Peyer's patch (tissue), 4 donors: ENCODE measurements around the gene TMEM256.

Experiments used
- POLR2A ChIP-seq, 2 donors: fragments of 450-650 bp; IDR thresholded peaks; one replicate each; pipeline ENCODE4 v1.5.1; 2017; ENCODE audit warnings: antibody characterized with exemption in 2 of 2, mild to moderate bottlenecking in 2 of 2, moderate library complexity in 2 of 2
- TF ChIP-seq, protein P1 (sequence below), 6 experiments: fragments of 450-650 bp in 4 of 6; fragments of 200-600 bp in 2 of 6; sonication (generic) in 1 of 6; IDR thresholded peaks; one replicate each; pipeline ENCODE4 v1.5.1; 2017 to 2019; ENCODE audit warnings: antibody characterized with exemption in 6 of 6, mild to moderate bottlenecking in 3 of 6, moderate library complexity in 1 of 6

DNA sequence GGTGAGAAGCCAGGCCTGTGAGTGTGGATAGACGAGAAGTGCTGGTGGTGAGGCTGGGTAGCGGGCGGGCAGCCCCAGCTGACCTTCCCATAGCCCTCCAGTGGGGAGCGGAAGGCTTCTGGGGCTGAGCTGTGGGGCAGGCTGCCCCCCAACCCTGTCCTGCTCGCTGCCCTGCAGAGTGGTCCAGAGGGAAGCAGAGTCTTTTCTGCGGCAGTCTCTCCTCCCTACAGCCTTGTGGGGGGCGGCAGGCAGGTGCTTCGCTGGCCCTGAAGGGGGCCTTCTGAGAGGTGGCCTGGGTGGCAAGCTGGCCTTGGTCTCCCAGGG, 7.5 kb upstream of the TMEM256 start:
- no peak for TF ChIP-seq POLR2A (IDR thresholded peaks at IDR 0.05)
- TF ChIP-seq, protein P1, sequence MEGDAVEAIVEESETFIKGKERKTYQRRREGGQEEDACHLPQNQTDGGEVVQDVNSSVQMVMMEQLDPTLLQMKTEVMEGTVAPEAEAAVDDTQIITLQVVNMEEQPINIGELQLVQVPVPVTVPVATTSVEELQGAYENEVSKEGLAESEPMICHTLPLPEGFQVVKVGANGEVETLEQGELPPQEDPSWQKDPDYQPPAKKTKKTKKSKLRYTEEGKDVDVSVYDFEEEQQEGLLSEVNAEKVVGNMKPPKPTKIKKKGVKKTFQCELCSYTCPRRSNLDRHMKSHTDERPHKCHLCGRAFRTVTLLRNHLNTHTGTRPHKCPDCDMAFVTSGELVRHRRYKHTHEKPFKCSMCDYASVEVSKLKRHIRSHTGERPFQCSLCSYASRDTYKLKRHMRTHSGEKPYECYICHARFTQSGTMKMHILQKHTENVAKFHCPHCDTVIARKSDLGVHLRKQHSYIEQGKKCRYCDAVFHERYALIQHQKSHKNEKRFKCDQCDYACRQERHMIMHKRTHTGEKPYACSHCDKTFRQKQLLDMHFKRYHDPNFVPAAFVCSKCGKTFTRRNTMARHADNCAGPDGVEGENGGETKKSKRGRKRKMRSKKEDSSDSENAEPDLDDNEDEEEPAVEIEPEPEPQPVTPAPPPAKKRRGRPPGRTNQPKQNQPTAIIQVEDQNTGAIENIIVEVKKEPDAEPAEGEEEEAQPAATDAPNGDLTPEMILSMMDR (IDR thresholded peaks at IDR 0.05) = no peak
